Mucosa of descending colon (tissue), 3 donors: ENCODE results near the gene VCL. TPM values are rescaled to one million over a fixed set of nuclear protein-coding genes. Genes with fewer than 3 reads are reported as not detected.
"Not testable (repeated sequence)": the region's sequence is repeated elsewhere in the genome, so short reads cannot be mapped to it uniquely, and the experiment has no call there.

Experiments used
- ATAC-seq: fragments of 200-7000 bp; cut with Tn5 transposase; one replicate; pipeline ENCODE4 v1.9.1; 2020; ENCODE audit warnings: mild to moderate bottlenecking, moderate library complexity
- DNase-seq, 3 donors: peaks; one replicate each; pipeline ENCODE4 v3.0.0-alpha.2; 2020
- H3K36me3 ChIP-seq: fragments of 200-600 bp; one replicate; pipeline ENCODE4 v1.8.0; 2021; ENCODE audit warnings: low read depth, mild to moderate bottlenecking
- H3K4me1 ChIP-seq: fragments of 200-600 bp; one replicate; pipeline ENCODE4 v1.8.0; 2021; ENCODE audit warnings: low read depth, mild to moderate bottlenecking
- H3K4me3 ChIP-seq: fragments of 200-600 bp; one replicate; pipeline ENCODE4 v1.8.0; 2021; ENCODE audit warnings: mild to moderate bottlenecking
- H3K9me3 ChIP-seq: fragments of 200-600 bp; one replicate; pipeline ENCODE4 v1.8.0; 2021; ENCODE audit warnings: mild to moderate bottlenecking
- intact Hi-C, 2 donors: fragments of 100-400 bp; cut with DNase I in 1 of 2; cut with micrococcal nuclease in 1 of 2; formaldehyde crosslinking; loops; one replicate each; pipeline versions ENCODE4 v1.11.0 to v1.11.1; 2022; cut with DNase I, micrococcal nuclease
- total RNA-seq, 3 donors: library from RNA; stranded (reverse); fragmentation: NEBNext Ultra II Directional in 2 of 3; extraction: Animal tissue kit (Norgen Biotek cat#: 25700) in 2 of 3; gene quantifications; one replicate each; pipeline versions ENCODE4 v1.2.1 to v1.2.4, GENCODE V29; 2021 to 2023
- TF ChIP-seq, protein P1 (sequence below): fragments of 200-600 bp; IDR thresholded peaks from one replicate; pipeline ENCODE4 v1.8.0; 2022; ENCODE audit warnings: antibody characterized with exemption, mild to moderate bottlenecking
- donor health status: DM: no; HTN: no; CAD: no; lungs with moderate emphysema.
- donor health status: DM: no; HTN: no; CAD: no.
- donor health status: DM: no; HTN: yes; CAD: no.

Gene VCL
- total RNA-seq, 3 donors from 2014 or later: 114 to 292 (median 117) TPM

DNA sequence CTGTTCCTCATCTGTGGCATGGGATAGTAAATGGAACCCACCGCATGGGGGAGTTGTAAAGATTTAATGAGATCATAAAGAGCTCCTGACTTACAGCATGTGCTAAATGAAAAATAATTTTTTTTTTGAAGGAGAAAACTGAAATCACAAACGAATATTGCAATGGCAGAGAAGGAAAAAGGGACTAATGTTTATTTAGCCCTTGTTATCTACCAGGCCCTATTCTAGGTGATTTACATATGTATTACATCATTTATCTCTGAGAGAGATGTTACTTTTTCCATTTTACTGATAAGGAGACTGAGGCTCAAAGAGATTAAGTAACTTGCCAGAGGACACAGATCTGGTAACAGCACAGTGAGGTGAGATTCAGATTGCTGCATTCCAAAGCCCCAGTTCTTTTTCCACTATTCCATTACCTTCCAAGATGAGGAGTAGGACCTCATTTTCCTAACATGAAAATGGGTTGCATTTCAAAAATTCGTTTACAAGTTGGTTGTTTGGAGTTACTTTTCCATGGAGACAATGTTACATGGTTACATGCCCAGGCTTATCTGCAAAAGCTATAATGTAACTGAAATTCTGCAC lies 28.6 kb downstream of the VCL start:
- H3K36me3 ChIP-seq: no peaks in the 10 kb centered on the region
- ATAC-seq (no peak), DNase-seq (no peak)
- intact Hi-C loops: no loop called here
- TF ChIP-seq, protein P1, sequence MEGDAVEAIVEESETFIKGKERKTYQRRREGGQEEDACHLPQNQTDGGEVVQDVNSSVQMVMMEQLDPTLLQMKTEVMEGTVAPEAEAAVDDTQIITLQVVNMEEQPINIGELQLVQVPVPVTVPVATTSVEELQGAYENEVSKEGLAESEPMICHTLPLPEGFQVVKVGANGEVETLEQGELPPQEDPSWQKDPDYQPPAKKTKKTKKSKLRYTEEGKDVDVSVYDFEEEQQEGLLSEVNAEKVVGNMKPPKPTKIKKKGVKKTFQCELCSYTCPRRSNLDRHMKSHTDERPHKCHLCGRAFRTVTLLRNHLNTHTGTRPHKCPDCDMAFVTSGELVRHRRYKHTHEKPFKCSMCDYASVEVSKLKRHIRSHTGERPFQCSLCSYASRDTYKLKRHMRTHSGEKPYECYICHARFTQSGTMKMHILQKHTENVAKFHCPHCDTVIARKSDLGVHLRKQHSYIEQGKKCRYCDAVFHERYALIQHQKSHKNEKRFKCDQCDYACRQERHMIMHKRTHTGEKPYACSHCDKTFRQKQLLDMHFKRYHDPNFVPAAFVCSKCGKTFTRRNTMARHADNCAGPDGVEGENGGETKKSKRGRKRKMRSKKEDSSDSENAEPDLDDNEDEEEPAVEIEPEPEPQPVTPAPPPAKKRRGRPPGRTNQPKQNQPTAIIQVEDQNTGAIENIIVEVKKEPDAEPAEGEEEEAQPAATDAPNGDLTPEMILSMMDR: no peak
- H3K4me3 ChIP-seq: no peak overlapping the region
- peaks cover 13% of the 10 kb centered on the region for H3K4me1 ChIP-seq
- H3K9me3 ChIP-seq: no peaks in the 10 kb centered on the region

GRCh38 chr10:74027702-74028101 lies 29.8 kb downstream of the VCL start:
- intact Hi-C loops: no loop called here
- DNase-seq (no peak), ATAC-seq (no peak)
- Histone ChIP-seq H3K4me3 (no peak overlapping the region), H3K9me3 (no peaks in the 10 kb centered on the region), H3K36me3 (no peaks in the 10 kb centered on the region), H3K4me1 (peaks cover 13% of the 10 kb centered on the region)
- TF ChIP-seq, protein P1: no peak

GRCh38 chr10:74029943-74030342 lies 32.0 kb downstream of the VCL start:
- H3K4me3 ChIP-seq: no peak overlapping the region
- H3K9me3 ChIP-seq: no peaks in the 10 kb centered on the region
- no peaks in the 10 kb centered on the region for H3K36me3 ChIP-seq
- DNase-seq (no peak), ATAC-seq (no peak)
- no peaks in the 10 kb centered on the region for H3K4me1 ChIP-seq
- TF ChIP-seq, protein P1: no peak
- intact Hi-C loops: no loop called here

- intact Hi-C loops, H3K9me3 ChIP-seq, DNase-seq, ATAC-seq, H3K4me3 ChIP-seq, H3K36me3 ChIP-seq, H3K4me1 ChIP-seq: not testable (repeated sequence)
These were observed 34.3 kb downstream of the VCL start for GRCh38 chr10:74032208-74032607.

- Histone ChIP-seq H3K4me3 (no peak overlapping the region), H3K9me3 (no peaks in the 10 kb centered on the region), H3K4me1 (no peaks in the 10 kb centered on the region), H3K36me3 (no peaks in the 10 kb centered on the region)
- intact Hi-C loops: no loop called here
- ATAC-seq: no peak
- TF ChIP-seq, protein P1: no peak
- no peak for DNase-seq
These were observed 35.2 kb downstream of the VCL start for GRCh38 chr10:74032900-74033655.

GRCh38 chr10:74033702-74034101 lies 35.8 kb downstream of the VCL start:
- Histone ChIP-seq H3K9me3 (no peaks in the 10 kb centered on the region), H3K36me3 (no peaks in the 10 kb centered on the region), H3K4me1 (no peaks in the 10 kb centered on the region), H3K4me3 (no peak overlapping the region)
- DNase-seq (no peak), ATAC-seq (no peak)
- intact Hi-C loops: no loop called here
- TF ChIP-seq, protein P1: no peak
